ENCODE measurements around the gene CDK5RAP2. TPM values are rescaled to one million over a fixed set of nuclear protein-coding genes. Genes with fewer than 3 reads are reported as not detected.

The CDK5RAP2 gene
- total and polyA plus RNA-seq, 8 donors, result 24.7 to 438 (median 31.3) TPM

- 95 to 99% (median 98%) methylated on average over 8 of the region's 8 CpGs for WGBS, 5 donors
- TF ChIP-seq POLR2AphosphoS5 (IDR thresholded peaks at IDR 0.05), result no peak
- TF ChIP-seq EP300 (IDR thresholded peaks at IDR 0.05), result no peak
- H3K27ac ChIP-seq, result no peak overlapping the region
- peaks cover 0 to 13% (median 10%) of the 10 kb centered on the region in 4 donors for H3K9me3 ChIP-seq
- H3K4me1 ChIP-seq, result peaks cover 2 to 13% (median 9%) of the 10 kb centered on the region in 4 donors
- H3K36me3 ChIP-seq, result peaks cover 0 to 6% (median 0%) of the 10 kb centered on the region in 4 donors
- no peak overlapping the region for H3K4me3 ChIP-seq
- intact Hi-C loops (cut with DNase I; ENCODE audit: low total_unique reads), result no loop called here
- DNase-seq, result no peak
- no peaks in the 10 kb centered on the region for H3K27me3 ChIP-seq
These were observed 200.4 kb downstream of the CDK5RAP2 start for GRCh38 chr9:120379611-120380010.

- Histone ChIP-seq H3K27ac (no peak overlapping the region), H3K4me1 (peaks cover 0 to 3% (median under 1%) of the 10 kb centered on the region in 4 donors), H3K27me3 (no peaks in the 10 kb centered on the region), H3K36me3 (peaks cover 0 to 6% (median 0%) of the 10 kb centered on the region in 4 donors), H3K9me3 (peaks cover 0 to 13% (median 10%) of the 10 kb centered on the region in 4 donors), H3K4me3 (no peak overlapping the region)
- 82 to 88% (median 87%) methylated on average over 5 of the region's 5 CpGs for WGBS, 5 donors
- intact Hi-C loops (cut with DNase I; ENCODE audit: low total_unique reads), result no loop called here
- DNase-seq, result no peak
- TF ChIP-seq POLR2A (IDR thresholded peaks at IDR 0.05) (no peak), CTCF (IDR thresholded peaks at IDR 0.05) (no peak), EP300 (IDR thresholded peaks at IDR 0.05) (no peak), POLR2AphosphoS5 (IDR thresholded peaks at IDR 0.05) (no peak)
These were observed 201.3 kb downstream of the CDK5RAP2 start for GRCh38 chr9:120378680-120379079.

- 90 to 93% (median 90%) methylated on average over 23 of the region's 23 CpGs for WGBS, 5 donors
- peaks cover 0 to 6% (median 0%) of the 10 kb centered on the region in 4 donors for H3K36me3 ChIP-seq
- no peaks in the 10 kb centered on the region for H3K4me1 ChIP-seq
- no peak overlapping the region for H3K4me3 ChIP-seq
- H3K27ac ChIP-seq, result no peak overlapping the region
- peaks cover 0 to 13% (median 10%) of the 10 kb centered on the region in 4 donors for H3K9me3 ChIP-seq
- DNase-seq, result no peak
- no peaks in the 10 kb centered on the region for H3K27me3 ChIP-seq
- TF ChIP-seq CTCF (IDR thresholded peaks at IDR 0.05), result no peak
- intact Hi-C loops (cut with DNase I; ENCODE audit: low total_unique reads), result no loop called here
These were observed 202.5 kb downstream of the CDK5RAP2 start for GRCh38 chr9:120377268-120378159.

- H3K27me3 ChIP-seq, result no peaks in the 10 kb centered on the region
- H3K9me3 ChIP-seq, result peaks cover 0 to 13% (median 10%) of the 10 kb centered on the region in 4 donors
- intact Hi-C loops (cut with DNase I; ENCODE audit: low total_unique reads), result no loop called here
- DNase-seq, result no peak
- no peak overlapping the region for H3K4me3 ChIP-seq
- H3K36me3 ChIP-seq, result peaks cover 0 to 6% (median 0%) of the 10 kb centered on the region in 4 donors
- TF ChIP-seq POLR2AphosphoS5 (IDR thresholded peaks at IDR 0.05) (no peak), EP300 (IDR thresholded peaks at IDR 0.05) (no peak), POLR2A (IDR thresholded peaks at IDR 0.05) (no peak), CTCF (IDR thresholded peaks at IDR 0.05) (no peak)
- H3K27ac ChIP-seq, result no peak overlapping the region
- H3K4me1 ChIP-seq, result no peaks in the 10 kb centered on the region
- 90 to 100% (median 96%) methylated on average over 2 to 7 of the region's 7 CpGs for WGBS, 5 donors
These were observed 203.9 kb downstream of the CDK5RAP2 start for GRCh38 chr9:120376101-120376500.

- DNase-seq, result no peak
- WGBS, 5 donors, result 93 to 97% (median 96%) methylated on average over 3 to 4 of the region's 4 CpGs
- Histone ChIP-seq H3K27me3 (no peaks in the 10 kb centered on the region), H3K4me1 (no peaks in the 10 kb centered on the region), H3K4me3 (no peak overlapping the region), H3K27ac (no peak overlapping the region), H3K9me3 (peaks cover 0 to 13% (median 10%) of the 10 kb centered on the region in 4 donors), H3K36me3 (peaks cover 0 to 6% (median 0%) of the 10 kb centered on the region in 4 donors)
- intact Hi-C loops (cut with DNase I; ENCODE audit: low total_unique reads), result no loop called here
- TF ChIP-seq POLR2A (IDR thresholded peaks at IDR 0.05) (no peak), POLR2AphosphoS5 (IDR thresholded peaks at IDR 0.05) (no peak), CTCF (IDR thresholded peaks at IDR 0.05) (no peak), EP300 (IDR thresholded peaks at IDR 0.05) (no peak)
These were observed 204.7 kb downstream of the CDK5RAP2 start for GRCh38 chr9:120375316-120375715.
